Thyroid gland (tissue), 4 donors: ENCODE data around the gene DAPP1.

Experiments used
- CTCF ChIP-seq, 6 experiments: fragments of 200-600 bp in 3 of 6; fragments of 450-650 bp in 3 of 6; sonication (generic) in 3 of 6; IDR thresholded peaks; one replicate each; pipeline ENCODE4 v1.5.1; 2016 to 2019; ENCODE audit warnings: antibody characterized with exemption in 6 of 6, mild to moderate bottlenecking in 2 of 6, inconsistent platforms in 1 of 6, moderate library complexity in 1 of 6
- POLR2A ChIP-seq, 2 donors: fragments of 450-650 bp; IDR thresholded peaks; one replicate each; pipeline ENCODE4 v1.6.1; 2017; ENCODE audit warnings: antibody characterized with exemption in 2 of 2, mild to moderate bottlenecking in 2 of 2, moderate library complexity in 1 of 2

GRCh38 chr4:99845708-99846469 lies 29.3 kb downstream of the DAPP1 start:
- TF ChIP-seq CTCF (IDR thresholded peaks at IDR 0.05) (no peak), POLR2A (IDR thresholded peaks at IDR 0.05) (no peak)
